MCF 10A (cell line): ENCODE results near the gene APOBEC2. TPM values are rescaled to one million over a fixed set of nuclear protein-coding genes. Genes with fewer than 3 reads are reported as not detected.

ENCODE experiments used
- BruUV-seq: library from RNA; stranded (reverse); fragments of 400-500 nt; replicated peaks from 2 replicates; lab custom pipeline; 2021; lab: Mats Ljungman, UMichigan
- CTCF ChIA-PET: fragments of 300-600 bp; sonication (Branson Sonifier 250); formaldehyde crosslinking; extraction: SDS; loops from one replicate; lab custom pipeline; 2021; ENCODE audit warnings: antibody characterized with exemption, inconsistent platforms; lab: Yijun Ruan, JAX
- POLR2A ChIA-PET: fragments of 300-600, 350-650 bp; sonication (Branson Sonifier 250); formaldehyde crosslinking; extraction: SDS; loops from one replicate; lab custom pipeline; 2020; ENCODE audit warnings: antibody characterized with exemption, inconsistent platforms; lab: Yijun Ruan, JAX
- DNase-seq: peaks from one replicate; pipeline ENCODE4 v3.0.0-alpha.2; 2018; ENCODE audit not compliant: unreplicated experiment
- H3K27ac Mint-ChIP-seq: one replicate; pipeline ENCODE4 v1.8.0; 2022; ENCODE audit warnings: mild to moderate bottlenecking, low read depth, mixed read lengths; ENCODE audit not compliant: unreplicated experiment
- H3K27me3 Mint-ChIP-seq: one replicate; pipeline ENCODE4 v1.8.0; 2022; ENCODE audit warnings: mixed read lengths; ENCODE audit not compliant: insufficient read depth, unreplicated experiment
- H3K36me3 Mint-ChIP-seq: one replicate; pipeline ENCODE4 v1.8.0; 2022; ENCODE audit warnings: mild to moderate bottlenecking, moderate library complexity, mixed read lengths; ENCODE audit not compliant: insufficient read depth, unreplicated experiment
- H3K4me1 Mint-ChIP-seq: one replicate; pipeline ENCODE4 v1.8.0; 2022; ENCODE audit warnings: mixed read lengths; ENCODE audit not compliant: insufficient read depth, unreplicated experiment
- H3K4me3 Mint-ChIP-seq: one replicate; pipeline ENCODE4 v1.8.0; 2022; ENCODE audit warnings: mild to moderate bottlenecking, moderate library complexity, mixed read lengths; ENCODE audit not compliant: unreplicated experiment
- H3K9me3 Mint-ChIP-seq: one replicate; pipeline ENCODE4 v1.8.0; 2022; ENCODE audit warnings: mixed read lengths; ENCODE audit not compliant: unreplicated experiment
- intact Hi-C: fragments of 100-400 bp; cut with micrococcal nuclease; formaldehyde crosslinking; loops from 2 replicates; pipeline ENCODE4 v1.14.1; 2022
- total RNA-seq: library from RNA; stranded (reverse); gene quantifications from 2 replicates; pipeline ENCODE4 v1.2.3, GENCODE V29; 2022
- TF ChIP-seq, protein P1 (sequence below): fragments of 200-600 bp; IDR thresholded peaks from one replicate; pipeline ENCODE4 v1.8.0; 2022; ENCODE audit warnings: antibody characterized with exemption, mild to moderate bottlenecking; ENCODE audit not compliant: unreplicated experiment

The APOBEC2 gene
- total RNA-seq, 1 experiment from 2014 or later: not detected

- ChIA-PET CTCF (interaction anchor here (0.6 to 1.1 kb wide), 5 partner anchors 9 to 881 kb away, joined by 3 to 4 read pairs (median 3); no protein-coding TSS in a partner anchor), POLR2A (no interaction called here)
- Mint-ChIP-seq H3K27me3 (no peaks in the 10 kb centered on the region), H3K27ac (no peak overlapping the region), H3K9me3 (no peaks in the 10 kb centered on the region), H3K4me3 (no peak overlapping the region), H3K4me1 (no peaks in the 10 kb centered on the region), H3K36me3 (peaks cover 63% of the 10 kb centered on the region)
- TF ChIP-seq, protein P1, sequence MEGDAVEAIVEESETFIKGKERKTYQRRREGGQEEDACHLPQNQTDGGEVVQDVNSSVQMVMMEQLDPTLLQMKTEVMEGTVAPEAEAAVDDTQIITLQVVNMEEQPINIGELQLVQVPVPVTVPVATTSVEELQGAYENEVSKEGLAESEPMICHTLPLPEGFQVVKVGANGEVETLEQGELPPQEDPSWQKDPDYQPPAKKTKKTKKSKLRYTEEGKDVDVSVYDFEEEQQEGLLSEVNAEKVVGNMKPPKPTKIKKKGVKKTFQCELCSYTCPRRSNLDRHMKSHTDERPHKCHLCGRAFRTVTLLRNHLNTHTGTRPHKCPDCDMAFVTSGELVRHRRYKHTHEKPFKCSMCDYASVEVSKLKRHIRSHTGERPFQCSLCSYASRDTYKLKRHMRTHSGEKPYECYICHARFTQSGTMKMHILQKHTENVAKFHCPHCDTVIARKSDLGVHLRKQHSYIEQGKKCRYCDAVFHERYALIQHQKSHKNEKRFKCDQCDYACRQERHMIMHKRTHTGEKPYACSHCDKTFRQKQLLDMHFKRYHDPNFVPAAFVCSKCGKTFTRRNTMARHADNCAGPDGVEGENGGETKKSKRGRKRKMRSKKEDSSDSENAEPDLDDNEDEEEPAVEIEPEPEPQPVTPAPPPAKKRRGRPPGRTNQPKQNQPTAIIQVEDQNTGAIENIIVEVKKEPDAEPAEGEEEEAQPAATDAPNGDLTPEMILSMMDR: no peak
- BruUV-seq: no TSS peak
- DNase-seq: no peak
- intact Hi-C loops: no loop called here
These were observed 47.9 kb downstream of the APOBEC2 start for GRCh38 chr6:41100871-41101287.

GRCh38 chr6:41103847-41104246 is 50.8 kb downstream of the APOBEC2 start:
- H3K27me3 Mint-ChIP-seq: no peaks in the 10 kb centered on the region
- POLR2A ChIA-PET: interaction anchor here (0.7 to 1.6 kb wide), 2 partner anchors 12 to 216 kb away, joined by 3 to 6 read pairs; no protein-coding TSS in a partner anchor
- BruUV-seq: no TSS peak
- intact Hi-C loops: no loop called here
- H3K4me3 Mint-ChIP-seq: no peak overlapping the region
- CTCF ChIA-PET: interaction anchor here (0.7 to 2.2 kb wide), 6 partner anchors 10 to 216 kb away, joined by 3 to 12 read pairs (median 6); no protein-coding TSS in a partner anchor
- TF ChIP-seq, protein P1: no peak
- H3K27ac Mint-ChIP-seq: no peak overlapping the region
- H3K9me3 Mint-ChIP-seq: no peaks in the 10 kb centered on the region
- H3K4me1 Mint-ChIP-seq: no peaks in the 10 kb centered on the region
- H3K36me3 Mint-ChIP-seq: peaks cover 33% of the 10 kb centered on the region
- DNase-seq: no peak

GRCh38 chr6:41111017-41111416 is 58.0 kb downstream of the APOBEC2 start:
- no peak for DNase-seq
- no peak overlapping the region for H3K4me3 Mint-ChIP-seq
- TF ChIP-seq, protein P1: no peak
- no peaks in the 10 kb centered on the region for H3K9me3 Mint-ChIP-seq
- H3K4me1 Mint-ChIP-seq: no peaks in the 10 kb centered on the region
- peaks cover 14% of the 10 kb centered on the region for H3K36me3 Mint-ChIP-seq
- intact Hi-C loops: no loop called here
- ChIA-PET POLR2A (no interaction called here), CTCF (interaction anchor here (0.6 kb wide), 1 partner anchor 222 kb away, joined by 3 read pairs; no protein-coding TSS in a partner anchor)
- H3K27me3 Mint-ChIP-seq: no peaks in the 10 kb centered on the region
- BruUV-seq: no TSS peak
- H3K27ac Mint-ChIP-seq: no peak overlapping the region

Other genes starting within 250 kb of the APOBEC2 start
- 0.19 and 0.59 TPM in 2 replicates for gene UNC5CL, start 14.0 kb upstream of the APOBEC2 start, total RNA-seq
- not detected in 2 replicates for gene TSPO2, start 10.7 kb upstream of the APOBEC2 start, total RNA-seq
- gene OARD1, start 19.2 kb downstream of the APOBEC2 start, total RNA-seq: 28.0 and 35.2 TPM in 2 replicates
- gene NFYA, start 19.8 kb downstream of the APOBEC2 start, total RNA-seq: 41.5 and 42.1 TPM in 2 replicates
- gene TREML1, start 101.1 kb downstream of the APOBEC2 start, total RNA-seq: not detected in 2 replicates
- gene TREM2, start 109.9 kb downstream of the APOBEC2 start, total RNA-seq: 0.42 and 0.63 TPM in 2 replicates
- gene TREML2, start 147.9 kb downstream of the APOBEC2 start, total RNA-seq: not detected in 2 replicates
- not detected in 2 replicates for gene TREML4, start 175.1 kb downstream of the APOBEC2 start, total RNA-seq
- gene TREM1, start 233.5 kb downstream of the APOBEC2 start, total RNA-seq: 9.9 and 15.8 TPM in 2 replicates